ENCODE results near the gene HJURP.

DNA sequence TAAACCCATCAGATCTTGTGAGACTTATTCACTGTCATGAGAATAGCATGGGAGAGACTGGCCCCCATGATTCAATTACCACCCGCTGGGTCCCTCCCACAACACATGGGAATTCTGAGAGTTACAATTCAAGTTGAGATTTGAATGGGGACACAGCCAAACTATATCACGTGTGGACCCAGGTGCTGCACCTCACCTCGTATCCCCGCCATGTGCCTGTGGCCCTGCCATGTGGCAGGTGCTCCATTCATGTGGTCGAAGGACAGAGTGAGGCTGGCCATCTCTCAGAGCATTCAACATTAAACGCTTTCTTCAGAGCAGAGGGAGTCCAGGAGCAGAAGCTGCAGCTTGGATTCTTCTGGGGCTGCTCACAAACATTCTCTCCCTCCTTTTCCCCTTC is 44.0 kb downstream of the HJURP start:
- no peak for TF ChIP-seq EZH2 (IDR thresholded peaks at IDR 0.05; ENCODE audit: borderline replicate concordance, low read depth, low read length, severe bottlenecking)
- TF ChIP-seq CTCF (IDR thresholded peaks at IDR 0.05; ENCODE audit: extremely low read depth in 1 of 2, insufficient read depth in 1 of 2, low read depth in 1 of 2, low read length in 2 of 2) = no peak
- TF ChIP-seq, protein P1, sequence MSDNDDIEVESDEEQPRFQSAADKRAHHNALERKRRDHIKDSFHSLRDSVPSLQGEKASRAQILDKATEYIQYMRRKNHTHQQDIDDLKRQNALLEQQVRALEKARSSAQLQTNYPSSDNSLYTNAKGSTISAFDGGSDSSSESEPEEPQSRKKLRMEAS (IDR thresholded peaks at IDR 0.05; ENCODE audit: insufficient read depth, insufficient read length) = no peak
